Thoracic aorta (tissue), 2 donors: Measurements from ENCODE around the gene ZBTB7C. TPM values are rescaled to one million over a fixed set of nuclear protein-coding genes. Genes with fewer than 3 reads are reported as not detected.
A peak's percentile ranks its signal among the peaks of the same experiment; 100 is the strongest.

Source experiments
- ATAC-seq: fragments of 150-250 bp; one replicate; pipeline ENCODE4 v1.8.0; 2017; ENCODE audit warnings: low read depth; ENCODE audit not compliant: insufficient number of reproducible peaks, low FRiP score
- DNase-seq: peaks from one replicate; pipeline ENCODE4 v3.0.0-alpha.2; 2020; ENCODE audit warnings: low spot score
- H3K27ac ChIP-seq, 2 donors: fragments of 200-600 bp; sonication (generic); 1 replicate in 1 of 2; 2 replicates in 1 of 2; pipeline ENCODE4 v1.5.1; 2016; ENCODE audit warnings: mild to moderate bottlenecking in 2 of 2, moderate library complexity in 2 of 2
- H3K27me3 ChIP-seq: fragments of 200-600 bp; sonication (generic); replicated peaks from 2 replicates; pipeline ENCODE4 v1.6.0; 2016; ENCODE audit warnings: mild to moderate bottlenecking; ENCODE audit not compliant: insufficient read depth
- H3K36me3 ChIP-seq: fragments of 200-600 bp; sonication (generic); one replicate; pipeline ENCODE4 v1.5.1; 2016
- H3K4me1 ChIP-seq, 2 donors: fragments of 200-600 bp; sonication (generic); 1 replicate in 1 of 2; 2 replicates in 1 of 2; pipeline versions ENCODE4 v1.5.1 to v1.6.0; 2016; ENCODE audit warnings: low read depth in 2 of 2, mild to moderate bottlenecking in 1 of 2; ENCODE audit not compliant: control insufficient read depth in 1 of 2
- H3K4me3 ChIP-seq: fragments of 200-600 bp; sonication (generic); 2 replicates; pipeline ENCODE4 v1.5.1; 2016; ENCODE audit warnings: mild to moderate bottlenecking
- H3K9me3 ChIP-seq: fragments of 200-600 bp; sonication (generic); 2 replicates; pipeline ENCODE4 v1.5.1; 2016
- CTCF ChIP-seq: fragments of 200-600 bp; sonication (generic); IDR thresholded peaks from one replicate; pipeline ENCODE4 v1.5.1; 2019; ENCODE audit warnings: antibody characterized with exemption
- total RNA-seq, 2 donors: library from RNA; depleted of rRNA; stranded (reverse); fragments of >200 nt; gene quantifications; one replicate each; pipeline versions ENCODE4 v1.1.0 to v1.2.3, GENCODE V29; 2016

ZBTB7C gene
- total RNA-seq, 2 donors from 2014 or later, result 9.6 to 10.9 TPM

- no peak for ATAC-seq
- Histone ChIP-seq H3K27ac (peak overlapping the region in 1 of 2 donors; percentile 14), H3K9me3 (no peaks in the 10 kb centered on the region), H3K27me3 (no peaks in the 10 kb centered on the region), H3K4me1 (peaks cover 0 to 18% of the 10 kb centered on the region in 2 donors), H3K36me3 (no peaks in the 10 kb centered on the region), H3K4me3 (no peak overlapping the region)
- no peak for TF ChIP-seq CTCF
- DNase-seq, result no peak
Measured at GRCh38 chr18:48355276-48356115, 53.7 kb downstream of the ZBTB7C start.

- ATAC-seq (peak; percentile 18), DNase-seq (no peak)
- no peak for TF ChIP-seq CTCF
- peak overlapping the region; percentile 14 to 48 for H3K27ac ChIP-seq
- no peaks in the 10 kb centered on the region for H3K36me3 ChIP-seq
- no peaks in the 10 kb centered on the region for H3K27me3 ChIP-seq
- H3K4me3 ChIP-seq, result no peak overlapping the region
- H3K4me1 ChIP-seq, result peaks cover 0 to 18% of the 10 kb centered on the region in 2 donors
- H3K9me3 ChIP-seq, result no peaks in the 10 kb centered on the region
Measured at GRCh38 chr18:48354746-48355260, 54.4 kb downstream of the ZBTB7C start.

- H3K4me1 ChIP-seq, result peaks cover 0 to 44% of the 10 kb centered on the region in 2 donors
- no peaks in the 10 kb centered on the region for H3K27me3 ChIP-seq
- no peak overlapping the region for H3K27ac ChIP-seq
- TF ChIP-seq CTCF, result no peak
- H3K36me3 ChIP-seq, result no peaks in the 10 kb centered on the region
- DNase-seq (no peak), ATAC-seq (no peak)
- no peaks in the 10 kb centered on the region for H3K9me3 ChIP-seq
- no peak overlapping the region for H3K4me3 ChIP-seq
Measured at GRCh38 chr18:48352051-48352755, 57.0 kb downstream of the ZBTB7C start.

- Histone ChIP-seq H3K4me3 (no peak overlapping the region), H3K27me3 (no peaks in the 10 kb centered on the region), H3K4me1 (peaks cover 0 to 44% of the 10 kb centered on the region in 2 donors), H3K36me3 (no peaks in the 10 kb centered on the region), H3K27ac (no peak overlapping the region), H3K9me3 (no peaks in the 10 kb centered on the region)
- TF ChIP-seq CTCF, result no peak
- no peak for DNase-seq
- no peak for ATAC-seq
Measured at GRCh38 chr18:48351216-48352050, 57.8 kb downstream of the ZBTB7C start.
